PC-9 (cell line): ENCODE results near the gene TRIM44. TPM values are rescaled to one million over a fixed set of nuclear protein-coding genes. Genes with fewer than 3 reads are reported as not detected.

Experiments used
- BruUV-seq: library from RNA; stranded (reverse); fragments of 400-500 nt; replicated peaks from 2 replicates; lab custom pipeline; 2021; lab: Mats Ljungman, UMichigan
- CTCF ChIA-PET: fragments of 300-600 bp; sonication (Branson Sonifier 250); formaldehyde crosslinking; loops from one replicate; lab custom pipeline; 2022; ENCODE audit warnings: antibody characterized with exemption; lab: Charles Lee
- POLR2A ChIA-PET: fragments of 300-600 bp; sonication (Branson Sonifier 250); formaldehyde crosslinking; loops from one replicate; lab custom pipeline; 2022; ENCODE audit warnings: antibody characterized with exemption; ENCODE audit not compliant: unreplicated experiment; lab: Charles Lee
- DNase-seq, 2 experiments: peaks; one replicate each; pipeline versions ENCODE4 v3.0.0 to v3.0.0-alpha.2; 2015 to 2022; ENCODE audit warnings: mixed read lengths in 1 of 2
- H2AFZ ChIP-seq: fragments of 200-600 bp; sonication (generic); 2 replicates; pipeline ENCODE4 v1.8.1; 2017; ENCODE audit warnings: antibody characterized with exemption
- H3F3A ChIP-seq: fragments of 200-600 bp; sonication (generic); 2 replicates; pipeline ENCODE4 v1.8.1; 2017; ENCODE audit warnings: antibody characterized with exemption, mild to moderate bottlenecking, low read depth; ENCODE audit not compliant: insufficient read depth
- H3K27ac ChIP-seq: fragments of 200-600 bp; sonication (generic); 2 replicates; pipeline ENCODE4 v1.6.1; 2016; ENCODE audit warnings: mixed run types
- H3K27me3 ChIP-seq: fragments of 200-600 bp; sonication (generic); 2 replicates; pipeline ENCODE4 v1.6.1; 2016; ENCODE audit warnings: low read depth, mixed run types; ENCODE audit not compliant: insufficient read depth
- H3K36me3 ChIP-seq: fragments of 200-600 bp; sonication (generic); 2 replicates; pipeline ENCODE4 v1.6.1; 2016; ENCODE audit warnings: low read depth, mixed run types
- H3K4me1 ChIP-seq: fragments of 200-600 bp; sonication (generic); replicated peaks from 2 replicates; pipeline ENCODE4 v1.6.1; 2016; ENCODE audit warnings: mixed run types; ENCODE audit not compliant: insufficient read depth
- H3K4me2 ChIP-seq: fragments of 200-600 bp; sonication (generic); 2 replicates; pipeline ENCODE4 v1.6.1; 2017; ENCODE audit warnings: mixed run types
- H3K4me3 ChIP-seq: fragments of 200-600 bp; sonication (generic); 2 replicates; pipeline ENCODE4 v1.6.1; 2016; ENCODE audit warnings: mixed run types
- H3K79me2 ChIP-seq: fragments of 200-600 bp; sonication (generic); 2 replicates; pipeline ENCODE4 v1.6.1; 2017; ENCODE audit warnings: low read depth, mixed run types
- H3K9me2 ChIP-seq: fragments of 200-600 bp; sonication (generic); 2 replicates; pipeline ENCODE4 v1.8.1; 2017; ENCODE audit warnings: mild to moderate bottlenecking; ENCODE audit not compliant: insufficient read depth
- H3K9me3 ChIP-seq: fragments of 200-600 bp; sonication (generic); 2 replicates; pipeline ENCODE4 v1.8.1; 2016; ENCODE audit warnings: low read depth; ENCODE audit not compliant: insufficient read depth
- H4K20me1 ChIP-seq: fragments of 200-600 bp; sonication (generic); 2 replicates; pipeline ENCODE4 v1.8.1; 2017; ENCODE audit not compliant: insufficient read depth
- EZH2 ChIP-seq: fragments of 200-600 bp; sonication (generic); IDR thresholded peaks from 2 replicates; pipeline ENCODE4 v1.8.0; 2017; ENCODE audit warnings: antibody characterized with exemption, low read depth
- intact Hi-C: fragments of 100-400 bp; cut with micrococcal nuclease; formaldehyde crosslinking; loops from one replicate; pipeline ENCODE4 v1.10.0; 2022; ENCODE audit not compliant: unreplicated experiment
- total RNA-seq: library from RNA; stranded (reverse); gene quantifications from 2 replicates; pipeline ENCODE4 v1.2.3, GENCODE V29; 2021
- TF ChIP-seq, protein P1 (sequence below): fragments of 200-600 bp; sonication (generic); conservative IDR thresholded peaks from 2 replicates; pipeline ENCODE4 v1.6.1; 2017; ENCODE audit warnings: mixed run types, antibody characterized with exemption, mild to moderate bottlenecking, moderate library complexity

Gene TRIM44
- total RNA-seq, 1 experiment from 2014 or later = 100 TPM

DNA sequence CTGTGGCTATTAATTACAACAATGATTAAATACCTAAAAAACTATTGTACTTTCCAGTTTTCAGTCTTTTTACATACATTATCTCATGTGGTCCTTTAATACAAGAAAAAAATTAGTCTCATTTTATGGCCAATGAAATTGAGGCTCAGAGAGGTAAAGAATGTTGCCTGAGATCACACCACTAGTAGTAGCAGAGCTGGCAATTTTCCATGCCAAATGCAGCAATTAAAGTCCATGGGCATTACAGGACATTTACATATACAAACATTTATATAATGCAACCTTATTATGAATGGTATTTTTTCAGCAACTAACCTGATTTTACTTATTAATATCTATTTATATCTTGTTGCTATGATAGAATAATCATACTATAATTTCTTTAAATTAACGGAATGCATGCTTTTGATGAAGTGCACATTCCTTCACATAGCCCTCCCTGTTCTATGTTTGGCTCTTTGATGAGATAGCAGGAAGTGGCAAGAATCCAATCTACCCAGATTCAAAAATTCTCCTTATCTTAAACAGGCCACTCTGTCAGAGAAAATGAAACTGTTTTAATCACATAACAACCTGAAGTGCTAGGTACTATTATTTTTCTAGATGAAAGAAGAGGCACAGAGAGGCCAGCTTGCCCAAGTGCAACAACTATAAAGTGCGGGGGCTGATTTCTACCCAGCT lies 160.4 kb downstream of the TRIM44 start:
- H3K9me3 ChIP-seq = no peaks in the 10 kb centered on the region
- no peaks in the 10 kb centered on the region for H4K20me1 ChIP-seq
- no peaks in the 10 kb centered on the region for H3K36me3 ChIP-seq
- no peak for DNase-seq
- H2AFZ ChIP-seq = no peak overlapping the region
- 0 out of 2 replicates have a peak, but pooled peaks cover 8% of the 10 kb centered on the region for H3K4me1 ChIP-seq
- H3K4me2 ChIP-seq = no peak overlapping the region
- BruUV-seq = no TSS peak
- ChIA-PET CTCF (interaction anchor here (0.5 to 2.1 kb wide), 38 partner anchors 9 to 670 kb away, joined by 3 to 35 read pairs (median 6); no protein-coding TSS in a partner anchor), POLR2A (interaction anchor here (0.5 to 0.9 kb wide), 4 partner anchors 123 to 349 kb away, joined by 3 to 7 read pairs (median 6); no protein-coding TSS in a partner anchor)
- H3K27me3 ChIP-seq = no peaks in the 10 kb centered on the region
- H3F3A ChIP-seq = no peaks in the 10 kb centered on the region; the same call in 1 of the 2 replicates
- TF ChIP-seq, protein P1, sequence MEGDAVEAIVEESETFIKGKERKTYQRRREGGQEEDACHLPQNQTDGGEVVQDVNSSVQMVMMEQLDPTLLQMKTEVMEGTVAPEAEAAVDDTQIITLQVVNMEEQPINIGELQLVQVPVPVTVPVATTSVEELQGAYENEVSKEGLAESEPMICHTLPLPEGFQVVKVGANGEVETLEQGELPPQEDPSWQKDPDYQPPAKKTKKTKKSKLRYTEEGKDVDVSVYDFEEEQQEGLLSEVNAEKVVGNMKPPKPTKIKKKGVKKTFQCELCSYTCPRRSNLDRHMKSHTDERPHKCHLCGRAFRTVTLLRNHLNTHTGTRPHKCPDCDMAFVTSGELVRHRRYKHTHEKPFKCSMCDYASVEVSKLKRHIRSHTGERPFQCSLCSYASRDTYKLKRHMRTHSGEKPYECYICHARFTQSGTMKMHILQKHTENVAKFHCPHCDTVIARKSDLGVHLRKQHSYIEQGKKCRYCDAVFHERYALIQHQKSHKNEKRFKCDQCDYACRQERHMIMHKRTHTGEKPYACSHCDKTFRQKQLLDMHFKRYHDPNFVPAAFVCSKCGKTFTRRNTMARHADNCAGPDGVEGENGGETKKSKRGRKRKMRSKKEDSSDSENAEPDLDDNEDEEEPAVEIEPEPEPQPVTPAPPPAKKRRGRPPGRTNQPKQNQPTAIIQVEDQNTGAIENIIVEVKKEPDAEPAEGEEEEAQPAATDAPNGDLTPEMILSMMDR = no peak
- no peak for TF ChIP-seq EZH2
- H3K27ac ChIP-seq = no peak overlapping the region
- no peaks in the 10 kb centered on the region; the same call in 1 of the 2 replicates for H3K9me2 ChIP-seq
- H3K79me2 ChIP-seq = no peaks in the 10 kb centered on the region
- H3K4me3 ChIP-seq = no peak overlapping the region
- intact Hi-C loops = loop anchor here (1.0 to 5.0 kb wide), 9 partner anchors 104 to 444 kb away; partner anchors contain the start of gene TRIM44

DNA sequence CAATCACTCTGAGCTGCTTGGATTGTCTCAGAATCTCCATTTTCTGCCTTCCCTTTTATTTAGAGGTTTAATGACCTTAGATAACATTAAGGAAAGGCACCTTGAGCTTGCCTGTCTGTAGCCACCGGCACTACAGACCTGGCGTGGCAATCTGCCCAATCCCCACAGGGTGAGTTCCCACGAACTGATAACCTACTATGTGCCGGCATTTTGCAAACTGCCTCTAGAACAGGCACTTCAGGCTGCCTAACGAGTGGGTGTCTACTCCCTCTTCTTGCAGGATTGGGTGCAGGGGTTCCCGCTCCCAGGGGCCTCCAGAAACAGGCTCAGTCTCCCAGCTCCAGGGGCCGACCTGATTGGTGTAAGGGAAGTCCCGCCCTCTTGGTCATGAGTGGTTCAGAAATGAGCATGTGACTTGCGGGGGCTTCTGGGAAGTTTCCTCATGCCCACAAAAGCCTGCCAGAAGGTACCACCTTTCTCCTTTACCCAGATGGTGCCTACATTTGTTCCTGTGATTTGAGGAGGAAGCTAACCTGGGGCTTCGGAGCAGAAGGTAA lies 161.2 kb downstream of the TRIM44 start:
- H3K27ac ChIP-seq = no peak overlapping the region
- H3K79me2 ChIP-seq = no peaks in the 10 kb centered on the region
- ChIA-PET CTCF (interaction anchor here (0.6 kb wide), 1 partner anchor 241 kb away, joined by 5 read pairs; no protein-coding TSS in a partner anchor), POLR2A (no interaction called here)
- intact Hi-C loops = loop anchor here (2.0 to 5.0 kb wide), 5 partner anchors 103 to 443 kb away; no protein-coding TSS in a partner anchor
- no peak overlapping the region for H2AFZ ChIP-seq
- no peaks in the 10 kb centered on the region for H3K9me3 ChIP-seq
- BruUV-seq = no TSS peak
- no peaks in the 10 kb centered on the region for H4K20me1 ChIP-seq
- H3K4me1 ChIP-seq = 0 out of 2 replicates have a peak, but pooled peaks cover 8% of the 10 kb centered on the region
- H3K9me2 ChIP-seq = peaks cover 3% of the 10 kb centered on the region; the same call in 1 of the 2 replicates
- no peaks in the 10 kb centered on the region for H3K27me3 ChIP-seq
- no peaks in the 10 kb centered on the region for H3K36me3 ChIP-seq
- no peak overlapping the region for H3K4me2 ChIP-seq
- H3K4me3 ChIP-seq = no peak overlapping the region
- no peaks in the 10 kb centered on the region; the same call in 1 of the 2 replicates for H3F3A ChIP-seq
- DNase-seq = no peak
- TF ChIP-seq EZH2 = no peak
- TF ChIP-seq, protein P1 = no peak

DNA sequence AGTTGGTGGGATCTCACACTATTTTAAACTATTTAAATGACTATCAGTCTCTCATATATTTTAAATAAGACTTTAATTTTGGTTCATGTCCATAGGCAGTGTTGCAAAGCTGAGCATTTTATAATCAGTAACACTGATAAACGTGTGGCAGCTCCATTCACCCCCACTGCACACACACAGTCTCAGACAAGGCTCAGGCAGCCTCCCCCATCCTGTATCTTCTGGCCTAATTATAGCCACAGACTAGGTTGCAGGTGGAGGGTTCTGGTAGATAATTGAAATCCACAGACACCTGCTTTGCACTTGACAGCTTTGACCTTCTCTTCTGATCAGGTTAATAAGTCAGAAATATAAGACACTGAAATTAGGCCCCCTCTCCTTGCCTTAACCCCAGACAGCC lies 162.8 kb downstream of the TRIM44 start:
- no peak for DNase-seq
- Histone ChIP-seq H3K79me2 (no peaks in the 10 kb centered on the region), H3K36me3 (no peaks in the 10 kb centered on the region), H4K20me1 (no peaks in the 10 kb centered on the region), H3K4me1 (0 out of 2 replicates have a peak, but pooled peaks cover 8% of the 10 kb centered on the region), H3F3A (no peaks in the 10 kb centered on the region; the same call in 1 of the 2 replicates), H2AFZ (no peak overlapping the region), H3K27me3 (no peaks in the 10 kb centered on the region), H3K4me2 (no peak overlapping the region), H3K27ac (no peak overlapping the region), H3K4me3 (no peak overlapping the region), H3K9me3 (no peaks in the 10 kb centered on the region), H3K9me2 (0 out of 2 replicates have a peak, but pooled peaks cover 6% of the 10 kb centered on the region)
- BruUV-seq = no TSS peak
- ChIA-PET POLR2A (interaction anchor here (0.7 kb wide), 1 partner anchor 257 kb away, joined by 5 read pairs; no protein-coding TSS in a partner anchor), CTCF (no interaction called here)
- intact Hi-C loops = no loop called here
- TF ChIP-seq EZH2 = no peak
- TF ChIP-seq, protein P1 = no peak
